Sigmoid colon (tissue), 7 donors: Measurements from ENCODE around the gene ADISSP. TPM values are rescaled to one million over a fixed set of nuclear protein-coding genes. Genes with fewer than 3 reads are reported as not detected.

Source experiments
- DNase-seq: peaks from one replicate; pipeline ENCODE4 v3.0.0-alpha.2; 2019
- H3K27ac ChIP-seq, 4 donors: fragments of 200-600 bp; sonication (generic); one replicate each; pipeline ENCODE4 v1.5.1; 2016 to 2019; ENCODE audit warnings: mild to moderate bottlenecking in 1 of 4
- H3K27me3 ChIP-seq, 3 donors: fragments of 200-600 bp; sonication (generic); one replicate each; pipeline ENCODE4 v1.5.1; 2019; ENCODE audit warnings: mild to moderate bottlenecking in 1 of 3
- H3K36me3 ChIP-seq, 4 donors: fragments of 200-600 bp; sonication (generic); one replicate each; pipeline ENCODE4 v1.5.1; 2016 to 2019
- H3K4me1 ChIP-seq, 4 donors: fragments of 200-600 bp; sonication (generic); one replicate each; pipeline ENCODE4 v1.5.1; 2017 to 2019
- H3K4me3 ChIP-seq, 4 donors: fragments of 200-600 bp; sonication (generic); one replicate each; pipeline ENCODE4 v1.5.1; 2017 to 2019; ENCODE audit warnings: mild to moderate bottlenecking in 2 of 4, moderate library complexity in 1 of 4
- H3K9me3 ChIP-seq, 4 donors: fragments of 200-600 bp in 3 of 4; sonication (generic) in 3 of 4; one replicate each; pipeline versions ENCODE4 v1.5.1 to v1.6.1; 2013 to 2019
- CTCF ChIP-seq, 4 experiments: fragments of 450-650 bp in 3 of 4; fragments of 200-600 bp in 1 of 4; IDR thresholded peaks; one replicate each; pipeline ENCODE4 v1.5.1; 2016 to 2019; ENCODE audit warnings: antibody characterized with exemption in 4 of 4, mild to moderate bottlenecking in 3 of 4, moderate library complexity in 2 of 4
- EP300 ChIP-seq, 4 donors: sonication (generic); formaldehyde crosslinking; IDR thresholded peaks; one replicate each; pipeline ENCODE4 v1.6.1; 2017; ENCODE audit warnings: antibody characterized with exemption in 4 of 4
- POLR2A ChIP-seq, 2 donors: fragments of 450-650 bp; IDR thresholded peaks; one replicate each; pipeline ENCODE4 v1.6.1; 2016; ENCODE audit warnings: antibody characterized with exemption in 2 of 2, mild to moderate bottlenecking in 2 of 2, moderate library complexity in 2 of 2
- POLR2AphosphoS5 ChIP-seq, 4 donors: sonication (generic); formaldehyde crosslinking; IDR thresholded peaks; one replicate each; pipeline ENCODE4 v1.6.1; 2017; ENCODE audit warnings: antibody characterized with exemption in 4 of 4
- WGBS, 2 donors: extraction: QIAGEN DNeasy Blood & Tissue Kit; methylation state at CpG; one replicate each; pipeline ENCODE4 v1.1.7; 2013; 5-methylcytosine and 5-hydroxymethylcytosine counted together
- intact Hi-C: fragments of 100-400 bp; cut with DNase I; formaldehyde crosslinking; loops from one replicate; pipeline ENCODE4 v1.15.1; 2023
- polyA plus RNA-seq, 3 donors: library from polyadenylated mRNA; stranded (reverse); fragments of 200-250 nt; gene quantifications; one replicate each; pipeline ENCODE4 v1.2.3, GENCODE V29; 2013
- total RNA-seq, 4 donors: library from RNA; depleted of rRNA; stranded (reverse); fragments of >200 nt; gene quantifications; one replicate each; pipeline ENCODE4 v1.1.0, GENCODE V29; 2016
- donor health status: healthy with polysubstance abuse.
- donor health status: Bipolar disorder and iron deficiency.
- donor health status: healthy.

ADISSP gene
- total and polyA plus RNA-seq, 7 donors = 15.7 to 116 (median 53.2) TPM

GRCh38 chr20:3707508-3707899, 60.0 kb downstream of the ADISSP start:
- Histone ChIP-seq H3K4me3 (no peak overlapping the region), H3K27me3 (no peaks in the 10 kb centered on the region), H3K9me3 (no peaks in the 10 kb centered on the region), H3K4me1 (peaks cover 0 to 12% (median 10%) of the 10 kb centered on the region in 4 donors), H3K27ac (no peak overlapping the region), H3K36me3 (no peaks in the 10 kb centered on the region)
- DNase-seq = no peak
- intact Hi-C loops = no loop called here
- WGBS, 2 donors = 91 to 95% methylated on average over 3 of the region's 3 CpGs
- no peak for TF ChIP-seq POLR2A (IDR thresholded peaks at IDR 0.05)
- TF ChIP-seq EP300 (IDR thresholded peaks at IDR 0.05) = no peak
- no peak for TF ChIP-seq POLR2AphosphoS5 (IDR thresholded peaks at IDR 0.05)
- no peak for TF ChIP-seq CTCF (IDR thresholded peaks at IDR 0.05)

- peaks cover 0 to 12% (median 10%) of the 10 kb centered on the region in 4 donors for H3K4me1 ChIP-seq
- H3K27me3 ChIP-seq = no peaks in the 10 kb centered on the region
- intact Hi-C loops = no loop called here
- no peak overlapping the region for H3K4me3 ChIP-seq
- WGBS, 2 donors = 77 to 82% methylated on average over 10 of the region's 10 CpGs
- TF ChIP-seq POLR2A (IDR thresholded peaks at IDR 0.05) = no peak
- TF ChIP-seq EP300 (IDR thresholded peaks at IDR 0.05) = no peak
- no peak for TF ChIP-seq CTCF (IDR thresholded peaks at IDR 0.05)
- no peak for TF ChIP-seq POLR2AphosphoS5 (IDR thresholded peaks at IDR 0.05)
- no peak for DNase-seq
- no peaks in the 10 kb centered on the region for H3K36me3 ChIP-seq
- H3K9me3 ChIP-seq = no peaks in the 10 kb centered on the region
- H3K27ac ChIP-seq = no peak overlapping the region
Measured at GRCh38 chr20:3706774-3707507, 60.6 kb downstream of the ADISSP start.

- Histone ChIP-seq H3K4me1 (peaks cover 0 to 12% (median 9%) of the 10 kb centered on the region in 4 donors), H3K27ac (no peak overlapping the region), H3K9me3 (no peaks in the 10 kb centered on the region), H3K36me3 (no peaks in the 10 kb centered on the region), H3K27me3 (no peaks in the 10 kb centered on the region), H3K4me3 (no peak overlapping the region)
- TF ChIP-seq EP300 (IDR thresholded peaks at IDR 0.05) (no peak), CTCF (IDR thresholded peaks at IDR 0.05) (no peak), POLR2A (IDR thresholded peaks at IDR 0.05) (no peak), POLR2AphosphoS5 (IDR thresholded peaks at IDR 0.05) (no peak)
- DNase-seq = no peak
- intact Hi-C loops = no loop called here
- 93% methylated on average over 31 of the region's 31 CpGs for WGBS, 2 donors
Measured at GRCh38 chr20:3705970-3706739, 61.4 kb downstream of the ADISSP start.

GRCh38 chr20:3705491-3705969, 62.0 kb downstream of the ADISSP start:
- 81 to 83% methylated on average over 14 of the region's 14 CpGs for WGBS, 2 donors
- DNase-seq = no peak
- H3K27me3 ChIP-seq = no peaks in the 10 kb centered on the region
- H3K9me3 ChIP-seq = no peaks in the 10 kb centered on the region
- peaks cover 0 to 6% (median 3%) of the 10 kb centered on the region in 4 donors for H3K4me1 ChIP-seq
- intact Hi-C loops = no loop called here
- H3K36me3 ChIP-seq = no peaks in the 10 kb centered on the region
- TF ChIP-seq POLR2AphosphoS5 (IDR thresholded peaks at IDR 0.05) (no peak), POLR2A (IDR thresholded peaks at IDR 0.05) (no peak), CTCF (IDR thresholded peaks at IDR 0.05) (no peak), EP300 (IDR thresholded peaks at IDR 0.05) (no peak)
- no peak overlapping the region for H3K4me3 ChIP-seq
- no peak overlapping the region for H3K27ac ChIP-seq
